Kidney (tissue), 14 donors: ENCODE results near the gene FZD2. TPM values are rescaled to one million over a fixed set of nuclear protein-coding genes. Genes with fewer than 3 reads are reported as not detected.
A peak's percentile ranks its signal among the peaks of the same experiment; 100 is the strongest.

Experiments
- DNase-seq, 5 donors: peaks; one replicate each; pipeline ENCODE4 v3.0.0-alpha.2; 2013 to 2020
- FAIRE-seq: peaks from 2 replicates; lab custom pipeline; 2012; peaks lifted over from hg19 to GRCh38; lab: Jason Lieb, UNC
- H3K27ac ChIP-seq, 2 donors: one replicate each; pipeline ENCODE4 v1.7.0; 2013; ENCODE audit warnings: low read depth in 2 of 2, low read length in 2 of 2, inconsistent platforms in 1 of 2
- H3K27me3 ChIP-seq: one replicate; pipeline ENCODE4 v1.7.1; 2013; ENCODE audit warnings: low read length, inconsistent platforms; ENCODE audit not compliant: control insufficient read depth, insufficient read depth
- H3K36me3 ChIP-seq, 3 donors: one replicate each; pipeline versions ENCODE4 v1.7.0 to v1.7.1; 2013; ENCODE audit warnings: low read length in 3 of 3, control low read depth in 1 of 3, inconsistent platforms in 1 of 3; ENCODE audit not compliant: insufficient read depth in 3 of 3, control insufficient read depth in 2 of 3
- H3K4me1 ChIP-seq, 3 donors: one replicate each; pipeline versions ENCODE4 v1.7.0 to v1.7.1; 2013; ENCODE audit warnings: low read length in 3 of 3, inconsistent platforms in 1 of 3, low read depth in 1 of 3; ENCODE audit not compliant: control insufficient read depth in 2 of 3, insufficient read depth in 2 of 3
- H3K4me3 ChIP-seq, 3 donors: one replicate each; pipeline versions ENCODE4 v1.7.0 to v1.8.1; 2013; ENCODE audit warnings: low read length in 3 of 3, control low read depth in 1 of 3, inconsistent platforms in 1 of 3
- H3K9ac ChIP-seq, 3 donors: one replicate each; pipeline versions ENCODE4 v1.7.0 to v1.7.1; 2013; ENCODE audit warnings: low read length in 3 of 3, control low read depth in 1 of 3, inconsistent platforms in 1 of 3
- H3K9me3 ChIP-seq, 3 donors: one replicate each; pipeline versions ENCODE4 v1.7.0 to v1.7.1; 2013; ENCODE audit warnings: low read length in 3 of 3, control low read depth in 1 of 3, inconsistent platforms in 1 of 3; ENCODE audit not compliant: control insufficient read depth in 2 of 3, insufficient read depth in 1 of 3
- CTCF ChIP-seq: IDR thresholded peaks from 3 replicates; pipeline ENCODE4 v1.5.1; 2012; ENCODE audit warnings: mild to moderate bottlenecking, moderate library complexity, borderline replicate concordance; ENCODE audit not compliant: insufficient read depth; ENCODE audit errors: extremely low read depth
- intact Hi-C: fragments of 100-400 bp; cut with DNase I; formaldehyde crosslinking; loops from one replicate; pipeline ENCODE4 v1.11.1; 2022
- polyA plus RNA-seq: library from polyadenylated mRNA; stranded (reverse); fragments of 350-450 nt; fragmentation: Illumina TruSeq; extraction: RNeasy Lipid Tissue Mini Kit (QIAGEN cat#74804); gene quantifications from one replicate; pipeline ENCODE4 v1.2.3, GENCODE V29; 2014; ENCODE audit warnings: low read depth, low replicate concordance; ENCODE audit not compliant: insufficient read depth
- total RNA-seq: library from RNA; stranded (reverse); fragmentation: NEBNext Ultra II Directional; extraction: Animal tissue kit (Norgen Biotek cat#: 25700); gene quantifications from one replicate; pipeline ENCODE4 v1.2.1, GENCODE V29; 2021
- donor health status: control.
- donor health status: control.
- donor health status: control.
- donor health status: control.
- donor health status: control.
- donor health status: DM: yes; HTN: yes; CAD: no.
- donor health status: Normal renal cell carcinoma (clear cell type).

Gene FZD2
- total and polyA plus RNA-seq, 2 donors from 2014 or later = 4.7 to 5.5 TPM

GRCh38 chr17:44602390-44602789 is 45.1 kb downstream of the FZD2 start:
- H3K36me3 ChIP-seq = no peaks in the 10 kb centered on the region
- no peak overlapping the region for H3K9ac ChIP-seq
- intact Hi-C loops = no loop called here
- no peaks in the 10 kb centered on the region for H3K9me3 ChIP-seq
- no peak overlapping the region for H3K4me3 ChIP-seq
- FAIRE-seq (no peak), DNase-seq (no peak)
- H3K4me1 ChIP-seq = peaks cover 0 to 4% (median 0%) of the 10 kb centered on the region in 3 donors
- no peak for TF ChIP-seq CTCF
- no peaks in the 10 kb centered on the region for H3K27me3 ChIP-seq
- no peak overlapping the region for H3K27ac ChIP-seq

- Histone ChIP-seq H3K9me3 (no peaks in the 10 kb centered on the region), H3K27ac (no peak overlapping the region), H3K4me3 (no peak overlapping the region), H3K27me3 (no peaks in the 10 kb centered on the region), H3K36me3 (no peaks in the 10 kb centered on the region), H3K4me1 (peaks cover 0 to 4% (median 0%) of the 10 kb centered on the region in 3 donors), H3K9ac (no peak overlapping the region)
- DNase-seq (no peak), FAIRE-seq (no peak)
- no peak for TF ChIP-seq CTCF
- intact Hi-C loops = no loop called here
Measured at GRCh38 chr17:44602970-44603369, 45.7 kb downstream of the FZD2 start.

GRCh38 chr17:44604116-44604761 is 47.0 kb downstream of the FZD2 start:
- no peaks in the 10 kb centered on the region for H3K27me3 ChIP-seq
- H3K9me3 ChIP-seq = no peaks in the 10 kb centered on the region
- H3K36me3 ChIP-seq = no peaks in the 10 kb centered on the region
- H3K4me3 ChIP-seq = no peak overlapping the region
- DNase-seq (peak in 3 of 5 donors; percentile 32 to 56 (median 53)), FAIRE-seq (no peak)
- H3K9ac ChIP-seq = no peak overlapping the region
- no peak for TF ChIP-seq CTCF
- no peak overlapping the region for H3K27ac ChIP-seq
- peaks cover 0 to 4% (median 0%) of the 10 kb centered on the region in 3 donors for H3K4me1 ChIP-seq
- intact Hi-C loops = no loop called here
